BLaER1 (cell line): Measurements from ENCODE around the gene ARID1B.

Experiments
- H3K27ac ChIP-seq: shearing (Covaris generic); formaldehyde crosslinking; 2 replicates; pipeline ENCODE4 v1.8.1; 2022
- H3K27me3 ChIP-seq: shearing (Covaris generic); formaldehyde crosslinking; 2 replicates; pipeline ENCODE4 v1.8.1; 2022
- H3K36me3 ChIP-seq: shearing (Covaris generic); formaldehyde crosslinking; 2 replicates; pipeline ENCODE4 v1.8.1; 2022
- H3K4me1 ChIP-seq: shearing (Covaris generic); formaldehyde crosslinking; 2 replicates; pipeline ENCODE4 v1.8.1; 2022
- H3K4me2 ChIP-seq: shearing (Covaris generic); formaldehyde crosslinking; 2 replicates; pipeline ENCODE4 v1.8.1; 2022
- H3K4me3 ChIP-seq: shearing (Covaris generic); formaldehyde crosslinking; 2 replicates; pipeline ENCODE4 v1.8.1; 2022
- H3K9ac ChIP-seq: shearing (Covaris generic); formaldehyde crosslinking; 2 replicates; pipeline ENCODE4 v1.8.1; 2022
- H3K9me3 ChIP-seq: shearing (Covaris generic); formaldehyde crosslinking; 2 replicates; pipeline ENCODE4 v1.8.1; 2022
- H4K20me1 ChIP-seq: shearing (Covaris generic); formaldehyde crosslinking; 2 replicates; pipeline ENCODE4 v1.8.1; 2022
- Cebpa-rat ChIP-seq: shearing (Covaris generic); IDR thresholded peaks from 2 replicates; pipeline ENCODE4 v1.8.1; 2022

The ARID1B gene

DNA sequence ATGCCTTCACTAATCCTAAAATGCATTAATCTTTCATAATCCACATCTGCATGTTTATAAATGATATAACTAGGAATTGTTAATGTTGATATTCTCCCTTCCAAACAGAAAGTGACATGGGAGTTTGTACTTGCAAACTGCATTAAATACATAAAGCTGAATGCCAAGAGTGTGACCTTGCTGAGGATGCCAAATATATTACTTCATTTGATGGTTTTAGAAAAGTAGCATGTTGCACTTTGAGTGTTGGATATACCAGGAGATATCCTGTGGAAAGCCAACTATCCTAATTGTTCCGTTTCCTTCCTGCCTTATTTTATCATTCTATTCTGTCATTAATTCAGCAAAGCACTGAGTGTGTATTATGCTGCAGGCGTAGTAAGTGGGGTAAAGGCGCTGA, 316.4 kb downstream of the ARID1B start:
- Histone ChIP-seq H4K20me1 (peaks cover 71% of the 10 kb centered on the region), H3K4me3 (no peak overlapping the region), H3K27ac (no peak overlapping the region), H3K9me3 (no peaks in the 10 kb centered on the region), H3K27me3 (no peaks in the 10 kb centered on the region), H3K9ac (no peak overlapping the region), H3K4me2 (peak overlapping the region; percentile 58), H3K4me1 (peaks cover 20% of the 10 kb centered on the region), H3K36me3 (peaks cover 88% of the 10 kb centered on the region)
- TF ChIP-seq Cebpa-rat, result no peak

DNA sequence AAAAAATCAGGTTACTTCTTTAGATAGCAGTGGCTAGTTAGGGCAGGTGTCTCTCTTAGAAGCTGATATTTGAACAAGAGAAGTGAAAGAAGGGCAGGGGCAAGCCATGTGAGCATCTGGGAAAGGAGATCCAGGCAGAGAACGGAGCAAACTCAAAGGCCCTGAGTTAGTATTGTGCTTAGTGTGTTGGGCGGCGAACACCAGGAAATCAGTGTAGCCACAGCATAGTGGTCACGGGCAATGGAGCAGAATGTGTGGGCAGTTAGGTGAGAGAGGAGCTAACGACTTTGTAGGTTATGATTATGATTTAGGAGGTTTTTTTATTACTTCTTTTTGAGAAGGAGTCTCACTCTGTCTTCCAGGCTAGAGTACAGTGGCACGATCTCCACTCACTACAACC, 316.9 kb downstream of the ARID1B start:
- Histone ChIP-seq H3K4me2 (peak overlapping the region; percentile 58), H3K36me3 (peaks cover 88% of the 10 kb centered on the region), H3K27ac (no peak overlapping the region), H3K9ac (no peak overlapping the region), H3K27me3 (no peaks in the 10 kb centered on the region), H3K4me1 (peaks cover 20% of the 10 kb centered on the region), H3K4me3 (no peak overlapping the region), H4K20me1 (peaks cover 71% of the 10 kb centered on the region), H3K9me3 (no peaks in the 10 kb centered on the region)
- TF ChIP-seq Cebpa-rat, result no peak

DNA sequence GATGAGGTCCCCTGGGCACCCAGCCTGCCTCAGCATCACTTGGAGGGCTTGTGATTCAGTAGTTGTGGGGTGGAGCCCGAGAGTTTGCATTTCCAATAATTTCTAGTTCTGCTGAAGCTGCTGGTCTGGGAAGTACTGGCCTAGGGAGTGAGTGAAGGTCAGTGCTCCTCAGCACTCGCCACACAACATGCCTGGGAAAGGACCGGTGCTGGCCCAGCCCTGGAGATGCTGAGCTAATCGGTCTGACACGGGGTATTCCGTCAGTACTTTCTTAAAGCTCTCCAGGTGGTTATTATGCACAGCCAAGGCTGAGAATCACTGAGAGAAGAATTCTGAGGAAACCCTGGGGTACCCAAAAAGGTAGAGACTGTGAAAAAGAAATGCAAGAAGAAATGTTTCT, 317.9 kb downstream of the ARID1B start:
- Histone ChIP-seq H3K27me3 (no peaks in the 10 kb centered on the region), H3K4me2 (no peak overlapping the region), H3K4me1 (peaks cover 20% of the 10 kb centered on the region), H3K27ac (no peak overlapping the region), H3K9me3 (no peaks in the 10 kb centered on the region), H4K20me1 (peaks cover 72% of the 10 kb centered on the region), H3K9ac (no peak overlapping the region), H3K4me3 (no peak overlapping the region), H3K36me3 (peaks cover 88% of the 10 kb centered on the region)
- no peak for TF ChIP-seq Cebpa-rat

DNA sequence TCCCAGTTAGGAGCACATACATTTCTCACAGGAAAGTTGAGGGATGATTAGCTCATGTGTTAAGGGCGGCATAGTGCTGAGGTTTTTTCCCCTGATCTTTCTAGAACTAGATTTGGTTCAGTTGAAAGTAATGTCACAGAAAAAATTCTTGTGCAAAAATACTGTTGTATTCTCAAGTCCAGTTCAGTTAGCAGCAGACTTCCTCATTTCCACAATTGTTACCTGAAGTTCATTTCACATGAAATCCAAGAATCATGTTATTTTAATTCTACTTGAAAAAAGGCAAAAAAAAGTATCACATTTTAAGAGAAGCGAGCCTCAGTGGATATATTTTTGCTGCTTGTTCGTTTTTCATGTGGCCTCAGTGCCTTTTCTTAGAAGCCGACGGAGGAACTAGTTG, 318.4 kb downstream of the ARID1B start:
- Histone ChIP-seq H3K4me2 (no peak overlapping the region), H4K20me1 (peaks cover 70% of the 10 kb centered on the region), H3K4me1 (peaks cover 20% of the 10 kb centered on the region), H3K4me3 (no peak overlapping the region), H3K36me3 (peaks cover 88% of the 10 kb centered on the region), H3K27me3 (no peaks in the 10 kb centered on the region), H3K9me3 (no peaks in the 10 kb centered on the region), H3K9ac (no peak overlapping the region), H3K27ac (no peak overlapping the region)
- TF ChIP-seq Cebpa-rat, result no peak

DNA sequence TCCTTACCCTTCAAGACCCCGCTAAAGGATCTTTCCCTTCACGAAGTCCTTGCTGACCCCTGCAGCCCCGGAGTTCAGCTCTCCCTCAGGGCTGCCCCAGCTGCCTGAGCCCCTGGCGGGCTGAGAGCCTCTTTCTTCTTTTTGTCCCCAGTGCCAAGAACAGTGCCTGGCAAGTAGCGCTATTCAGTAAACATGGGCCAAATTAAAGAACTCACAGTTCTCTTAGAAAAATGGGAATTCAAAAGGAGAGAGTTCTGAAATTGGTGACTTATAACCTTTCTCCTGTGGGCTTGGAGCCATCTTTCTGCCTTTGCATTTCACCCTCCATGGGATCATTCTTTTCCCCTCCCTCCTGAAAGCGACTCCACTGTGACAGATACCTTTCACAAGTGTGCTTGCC, 318.9 kb downstream of the ARID1B start:
- Histone ChIP-seq H3K9ac (no peak overlapping the region), H3K4me1 (peaks cover 20% of the 10 kb centered on the region), H3K36me3 (peaks cover 88% of the 10 kb centered on the region), H3K4me3 (no peak overlapping the region), H3K27ac (no peak overlapping the region), H4K20me1 (peaks cover 69% of the 10 kb centered on the region), H3K27me3 (no peaks in the 10 kb centered on the region), H3K9me3 (no peaks in the 10 kb centered on the region), H3K4me2 (no peak overlapping the region)
- TF ChIP-seq Cebpa-rat, result no peak

DNA sequence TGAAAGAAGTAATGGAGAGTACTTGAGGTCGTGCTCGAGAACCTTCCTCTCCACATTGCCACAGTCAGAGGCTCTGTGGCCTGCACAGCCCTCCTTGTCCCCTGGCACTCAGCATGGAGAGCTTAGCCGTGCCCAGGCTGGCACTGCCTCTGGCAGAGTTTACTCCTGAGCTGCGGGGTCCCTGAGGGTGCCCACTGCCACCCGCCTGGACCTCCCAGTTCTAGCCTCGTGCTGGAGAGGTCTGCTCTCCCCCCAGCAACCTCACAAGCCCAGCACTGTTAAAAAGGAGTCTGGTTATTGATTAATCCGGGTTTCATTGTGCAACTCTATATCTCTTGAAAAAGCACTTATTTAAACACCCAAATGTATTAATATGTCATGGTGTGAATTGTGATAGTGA, 319.3 kb downstream of the ARID1B start:
- no peak overlapping the region for H3K9ac ChIP-seq

DNA sequence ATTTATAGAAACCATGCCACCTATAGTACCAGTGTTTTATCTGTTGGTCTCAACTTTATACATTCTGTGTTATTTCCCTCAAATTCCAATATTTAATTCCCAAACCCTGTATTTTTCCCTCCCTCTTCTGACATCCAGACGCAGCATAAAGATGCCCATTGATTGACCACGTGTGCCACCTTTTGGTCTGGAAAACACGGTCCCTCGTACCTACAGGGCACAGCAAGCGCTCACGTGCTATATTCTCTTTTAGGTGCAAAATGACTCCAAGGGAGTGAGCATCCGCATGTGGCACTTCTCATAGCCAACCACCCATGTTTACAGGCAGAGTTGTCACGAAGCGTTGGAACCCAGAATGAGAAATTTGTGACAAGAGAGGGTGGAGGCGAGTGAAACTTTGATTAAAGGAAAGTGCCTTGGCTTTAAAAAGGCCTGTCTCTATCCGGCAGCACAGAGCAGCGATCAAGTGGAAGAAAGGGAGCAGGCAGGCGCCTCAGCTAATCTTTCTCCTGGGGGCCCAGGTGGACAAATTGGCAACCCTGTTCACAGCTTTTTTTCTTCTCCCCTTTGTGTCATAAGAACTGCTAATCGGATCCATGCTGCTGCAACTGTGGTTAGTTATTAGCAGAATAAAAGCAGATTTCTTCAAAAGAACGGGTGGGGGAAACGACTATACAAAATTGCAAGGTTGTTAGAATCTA, 320.2 kb downstream of the ARID1B start:
- H3K27me3 ChIP-seq, result no peaks in the 10 kb centered on the region
- peaks cover 20% of the 10 kb centered on the region for H3K4me1 ChIP-seq
- TF ChIP-seq Cebpa-rat, result no peak
- peaks cover 81% of the 10 kb centered on the region for H3K36me3 ChIP-seq
- H3K4me3 ChIP-seq, result no peak overlapping the region
- no peak overlapping the region for H3K9ac ChIP-seq
- peaks cover 67% of the 10 kb centered on the region for H4K20me1 ChIP-seq
- H3K27ac ChIP-seq, result no peak overlapping the region
- no peaks in the 10 kb centered on the region for H3K9me3 ChIP-seq
- no peak overlapping the region for H3K4me2 ChIP-seq

More for the DNA sequence above, 319.3 kb downstream of the ARID1B start:
- no peak overlapping the region for H3K4me2 ChIP-seq
- no peaks in the 10 kb centered on the region for H3K9me3 ChIP-seq
- H3K27ac ChIP-seq, result no peak overlapping the region
- peaks cover 86% of the 10 kb centered on the region for H3K36me3 ChIP-seq
- H3K27me3 ChIP-seq, result no peaks in the 10 kb centered on the region
- no peak overlapping the region for H3K4me3 ChIP-seq
- no peak for TF ChIP-seq Cebpa-rat
- H4K20me1 ChIP-seq, result peaks cover 67% of the 10 kb centered on the region
- peaks cover 20% of the 10 kb centered on the region for H3K4me1 ChIP-seq

DNA sequence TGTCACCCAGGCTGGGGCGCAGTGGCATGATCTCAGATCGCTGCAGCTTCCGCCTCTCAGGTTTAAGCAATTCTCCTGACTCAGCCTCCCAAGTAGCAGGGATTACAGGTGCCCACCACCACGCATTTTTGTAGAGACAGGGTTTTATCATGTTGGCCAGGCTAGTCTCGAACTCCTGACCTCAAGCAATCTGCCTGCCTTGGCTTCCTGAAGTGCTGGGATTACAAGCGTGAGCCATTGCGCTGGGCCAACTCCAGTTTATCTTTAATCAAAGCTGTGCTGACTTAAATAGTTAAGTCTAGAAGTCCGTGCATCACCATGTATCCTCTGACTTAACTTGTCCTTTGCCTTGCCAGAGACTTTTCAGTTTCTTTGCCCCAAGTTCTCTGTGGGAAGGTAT, 321.8 kb downstream of the ARID1B start:
- Histone ChIP-seq H3K9me3 (no peaks in the 10 kb centered on the region), H3K4me2 (no peak overlapping the region), H3K4me1 (peaks cover 7% of the 10 kb centered on the region), H4K20me1 (peaks cover 62% of the 10 kb centered on the region), H3K4me3 (no peak overlapping the region), H3K27ac (no peak overlapping the region), H3K27me3 (no peaks in the 10 kb centered on the region), H3K9ac (no peak overlapping the region), H3K36me3 (peaks cover 82% of the 10 kb centered on the region)
- no peak for TF ChIP-seq Cebpa-rat

DNA sequence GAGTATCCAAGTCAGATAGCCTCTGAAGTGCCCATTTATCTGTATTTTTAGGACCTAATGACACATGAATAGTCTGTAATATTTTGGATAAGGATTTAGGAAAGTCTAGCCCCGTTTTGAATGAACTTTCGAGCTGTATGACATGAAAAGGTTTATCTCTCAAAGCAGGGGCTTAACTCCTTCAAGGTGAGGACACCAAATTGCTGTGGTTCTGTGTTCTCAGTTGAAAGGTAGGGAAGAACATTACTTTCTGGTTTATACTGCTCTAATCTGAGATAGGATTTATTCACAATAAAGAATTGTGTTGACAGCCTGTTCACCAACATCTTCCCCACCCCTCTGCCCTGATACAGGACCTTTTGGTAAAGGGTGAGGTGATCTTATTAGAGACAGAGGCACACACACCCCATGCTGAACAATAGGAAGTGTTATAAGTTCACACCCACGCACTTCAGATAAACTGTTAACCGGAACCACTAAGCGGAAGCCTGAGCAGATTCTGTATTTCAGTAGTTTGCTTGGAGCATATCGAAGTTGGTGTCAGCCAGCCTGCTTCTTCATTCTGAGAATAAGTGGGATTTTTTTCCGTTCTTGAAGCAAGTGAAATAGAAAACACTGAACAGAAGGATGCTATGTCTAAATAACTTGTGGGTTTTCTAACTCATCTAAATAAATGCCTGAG, 322.9 kb downstream of the ARID1B start:
- H3K4me1 ChIP-seq, result no peaks in the 10 kb centered on the region
- H3K4me2 ChIP-seq, result no peak overlapping the region
- H3K9ac ChIP-seq, result no peak overlapping the region
- peaks cover 53% of the 10 kb centered on the region for H4K20me1 ChIP-seq
- no peaks in the 10 kb centered on the region for H3K9me3 ChIP-seq
- TF ChIP-seq Cebpa-rat, result no peak
- peaks cover 73% of the 10 kb centered on the region for H3K36me3 ChIP-seq
- H3K4me3 ChIP-seq, result no peak overlapping the region
- H3K27ac ChIP-seq, result no peak overlapping the region
- H3K27me3 ChIP-seq, result no peaks in the 10 kb centered on the region

DNA sequence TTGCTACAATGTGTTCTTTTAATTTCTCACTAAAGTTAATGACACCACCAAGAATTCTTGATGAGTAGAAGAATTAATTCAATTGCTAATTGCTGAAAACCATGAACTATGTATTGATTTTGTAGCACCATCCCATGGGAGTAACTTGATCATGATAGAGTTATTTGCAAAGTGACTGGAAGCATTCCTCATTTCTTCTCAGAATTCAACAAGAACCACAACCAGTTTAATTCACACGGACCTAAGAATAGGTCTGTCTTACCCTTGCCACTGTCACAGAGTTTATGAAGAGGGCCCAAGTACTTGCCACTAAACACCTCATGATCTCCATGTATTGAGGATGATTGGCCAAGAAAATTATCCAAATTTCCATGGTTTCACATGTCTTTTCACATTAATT, 324.0 kb downstream of the ARID1B start:
- peaks cover 66% of the 10 kb centered on the region for H3K36me3 ChIP-seq
- TF ChIP-seq Cebpa-rat, result no peak
- H3K9ac ChIP-seq, result no peak overlapping the region

More for the DNA sequence above, 324.0 kb downstream of the ARID1B start:
- H3K4me1 ChIP-seq, result no peaks in the 10 kb centered on the region
- no peaks in the 10 kb centered on the region for H3K9me3 ChIP-seq
- no peak overlapping the region for H3K27ac ChIP-seq
- H3K4me3 ChIP-seq, result no peak overlapping the region
- no peak overlapping the region for H3K4me2 ChIP-seq
- H4K20me1 ChIP-seq, result peaks cover 47% of the 10 kb centered on the region
- no peaks in the 10 kb centered on the region for H3K27me3 ChIP-seq
